Astrocyte of the spinal cord (primary cell): ENCODE data around the gene PHACTR3.

Source experiments
- DNase-seq: peaks from one replicate; pipeline ENCODE4 v3.0.0; 2011; ENCODE audit warnings: low read depth, low spot score
- H3K4me3 ChIP-seq: 2 replicates; pipeline ENCODE4 v1.5.1; 2011; ENCODE audit warnings: low read depth, mild to moderate bottlenecking, low read length, moderate library complexity
- in situ Hi-C: cut with HindIII; loops from 2 replicates; pipeline ENCODE4 v1.10.0; 2017; ENCODE audit warnings: low sequenced_read_pairs
- TF ChIP-seq, protein P1 (sequence below): IDR thresholded peaks from 2 replicates; pipeline ENCODE4 v1.5.1; 2012; ENCODE audit warnings: low read depth, mild to moderate bottlenecking, low read length, inconsistent platforms

The PHACTR3 gene

DNA sequence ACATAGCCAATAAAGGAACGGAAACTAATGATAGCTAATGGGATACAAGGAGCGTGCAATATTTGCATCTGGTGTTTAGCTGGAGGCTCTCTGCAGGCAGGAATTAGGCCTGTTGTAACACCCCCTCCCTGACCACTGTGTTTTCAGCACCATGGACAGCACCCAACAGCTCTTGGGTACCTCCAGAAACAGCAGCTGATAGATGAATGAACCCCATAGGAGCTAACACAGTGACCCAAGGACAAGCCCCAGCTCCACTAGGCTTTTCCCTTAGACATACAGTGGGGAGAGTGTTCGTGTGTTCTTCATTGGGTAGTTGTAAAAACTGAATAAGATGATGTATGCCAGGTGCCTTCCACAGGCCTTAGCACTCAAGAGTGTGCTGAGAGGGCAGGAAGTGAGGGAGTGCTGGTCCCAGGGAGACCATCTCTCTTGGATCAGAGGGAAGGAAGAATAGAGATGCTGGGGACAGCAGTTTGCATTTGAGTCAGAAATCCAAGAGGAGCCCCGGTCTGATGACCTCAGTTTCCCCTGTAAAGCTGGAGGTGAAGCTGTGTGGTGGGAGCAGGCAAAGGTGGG lies 161.3 kb downstream of the PHACTR3 start:
- in situ Hi-C loops: no loop called here
- DNase-seq: no peak
- TF ChIP-seq, protein P1, sequence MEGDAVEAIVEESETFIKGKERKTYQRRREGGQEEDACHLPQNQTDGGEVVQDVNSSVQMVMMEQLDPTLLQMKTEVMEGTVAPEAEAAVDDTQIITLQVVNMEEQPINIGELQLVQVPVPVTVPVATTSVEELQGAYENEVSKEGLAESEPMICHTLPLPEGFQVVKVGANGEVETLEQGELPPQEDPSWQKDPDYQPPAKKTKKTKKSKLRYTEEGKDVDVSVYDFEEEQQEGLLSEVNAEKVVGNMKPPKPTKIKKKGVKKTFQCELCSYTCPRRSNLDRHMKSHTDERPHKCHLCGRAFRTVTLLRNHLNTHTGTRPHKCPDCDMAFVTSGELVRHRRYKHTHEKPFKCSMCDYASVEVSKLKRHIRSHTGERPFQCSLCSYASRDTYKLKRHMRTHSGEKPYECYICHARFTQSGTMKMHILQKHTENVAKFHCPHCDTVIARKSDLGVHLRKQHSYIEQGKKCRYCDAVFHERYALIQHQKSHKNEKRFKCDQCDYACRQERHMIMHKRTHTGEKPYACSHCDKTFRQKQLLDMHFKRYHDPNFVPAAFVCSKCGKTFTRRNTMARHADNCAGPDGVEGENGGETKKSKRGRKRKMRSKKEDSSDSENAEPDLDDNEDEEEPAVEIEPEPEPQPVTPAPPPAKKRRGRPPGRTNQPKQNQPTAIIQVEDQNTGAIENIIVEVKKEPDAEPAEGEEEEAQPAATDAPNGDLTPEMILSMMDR: no peak
- no peak overlapping the region for H3K4me3 ChIP-seq

DNA sequence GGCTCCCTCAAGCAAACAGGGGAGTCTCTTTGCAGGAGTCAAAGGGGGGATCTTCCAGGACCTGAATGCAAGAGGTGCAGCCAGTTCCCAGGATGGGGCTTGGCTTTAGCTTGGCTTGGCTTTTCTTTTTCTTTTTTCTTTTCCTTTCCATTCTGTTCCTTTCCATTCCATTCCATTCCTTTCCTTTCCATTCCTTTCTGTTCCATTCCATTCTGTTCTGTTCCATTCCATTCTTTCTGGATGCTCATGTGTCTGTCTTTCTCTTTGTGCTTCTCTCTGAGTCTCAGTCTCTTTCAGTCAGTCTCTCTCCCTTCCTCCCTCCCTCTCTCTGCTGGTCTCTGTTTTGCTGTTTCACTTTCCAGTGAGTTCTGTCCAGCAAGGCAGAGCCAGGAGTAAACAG lies 163.3 kb downstream of the PHACTR3 start:
- H3K4me3 ChIP-seq: no peak overlapping the region
- in situ Hi-C loops: no loop called here

DNA sequence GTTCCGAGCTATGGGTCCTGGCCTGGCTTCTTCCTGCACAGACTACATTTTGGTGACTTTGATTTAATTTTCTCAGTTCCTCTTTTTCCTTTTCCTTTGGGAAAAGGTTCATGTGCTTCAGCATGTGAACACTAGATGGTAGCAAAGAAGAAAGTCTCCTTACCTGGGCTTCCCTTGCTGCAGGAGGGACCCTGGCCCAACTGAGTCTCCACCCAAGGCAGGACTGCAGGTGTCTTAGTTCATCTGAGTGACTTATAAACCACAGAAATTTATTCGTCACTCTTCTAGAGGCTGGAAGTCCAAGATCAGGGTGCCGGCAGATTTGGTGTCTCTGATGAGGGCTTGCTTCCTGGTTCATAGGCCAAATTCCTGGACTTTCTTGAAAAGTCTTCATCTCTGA lies 165.9 kb downstream of the PHACTR3 start:
- TF ChIP-seq, protein P1: no peak
- no peak overlapping the region for H3K4me3 ChIP-seq
- DNase-seq: no peak
- in situ Hi-C loops: no loop called here

More for the DNA sequence above, 163.3 kb downstream of the PHACTR3 start:
- DNase-seq: no peak
- TF ChIP-seq, protein P1: no peak

DNA sequence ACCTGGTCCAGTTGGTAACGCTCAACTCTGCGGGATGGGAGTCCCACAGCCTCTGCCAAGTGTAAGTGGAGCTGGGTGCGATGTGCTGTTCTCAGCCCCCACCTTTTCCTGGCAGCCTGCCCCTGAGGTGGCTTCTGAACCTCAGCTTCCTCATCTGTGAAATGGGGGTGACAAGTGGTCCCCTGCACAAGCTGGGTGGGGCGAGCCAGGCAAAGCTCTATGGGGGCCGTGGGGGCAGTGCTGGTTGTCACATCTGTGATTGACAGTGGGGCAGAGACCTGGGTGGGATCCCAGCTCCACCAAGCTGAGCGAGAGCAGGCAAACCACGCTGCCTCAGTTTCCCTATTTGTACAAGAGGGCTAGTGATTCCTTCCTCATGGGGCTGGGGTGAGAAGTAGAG lies 166.5 kb downstream of the PHACTR3 start:
- DNase-seq: no peak
- TF ChIP-seq, protein P1: no peak
- in situ Hi-C loops: no loop called here
- no peak overlapping the region for H3K4me3 ChIP-seq

DNA sequence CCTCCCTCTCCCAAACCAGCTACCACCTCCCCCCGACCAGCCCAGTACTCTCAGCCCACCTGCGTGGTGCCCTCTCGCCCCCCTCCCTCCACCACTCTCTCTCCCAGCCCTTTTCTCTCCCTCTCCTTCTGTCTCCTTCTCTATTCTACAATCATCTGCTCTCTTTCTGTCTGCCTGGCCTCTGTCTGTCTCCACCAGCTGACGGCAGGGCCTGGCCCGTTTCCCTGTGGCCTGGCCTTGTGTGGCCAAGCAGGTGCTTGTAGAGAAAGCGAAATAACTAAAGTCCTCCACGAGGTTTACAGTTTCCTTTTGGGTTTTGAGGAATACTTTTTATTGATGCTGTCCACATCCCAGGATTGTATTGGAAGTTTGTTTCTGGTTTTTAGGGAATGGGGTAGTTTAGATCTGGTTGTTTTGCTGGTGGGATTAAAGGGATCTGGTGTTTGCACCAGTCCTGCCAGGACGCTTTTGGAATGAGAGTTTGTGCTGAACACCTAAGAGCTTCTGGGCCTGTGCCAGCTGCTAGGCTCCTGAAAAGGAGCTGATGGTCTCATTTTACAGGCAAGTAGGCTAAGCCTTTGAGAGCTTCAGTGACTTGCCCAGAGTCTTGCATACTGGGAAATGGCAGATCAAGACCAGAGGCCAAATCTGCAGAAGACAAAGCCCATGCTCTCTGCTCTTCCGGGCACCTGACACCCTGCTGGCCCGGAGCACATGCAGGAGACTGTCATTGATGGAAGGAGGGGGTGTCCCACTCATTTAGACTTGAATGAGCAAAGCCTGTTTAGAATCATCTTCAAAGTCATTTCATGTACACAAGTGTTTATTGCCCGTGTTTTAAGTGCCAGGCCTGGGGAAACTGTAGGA lies 167.4 kb downstream of the PHACTR3 start:
- no peak for DNase-seq
- H3K4me3 ChIP-seq: no peak overlapping the region
- in situ Hi-C loops: no loop called here
- TF ChIP-seq, protein P1: no peak

DNA sequence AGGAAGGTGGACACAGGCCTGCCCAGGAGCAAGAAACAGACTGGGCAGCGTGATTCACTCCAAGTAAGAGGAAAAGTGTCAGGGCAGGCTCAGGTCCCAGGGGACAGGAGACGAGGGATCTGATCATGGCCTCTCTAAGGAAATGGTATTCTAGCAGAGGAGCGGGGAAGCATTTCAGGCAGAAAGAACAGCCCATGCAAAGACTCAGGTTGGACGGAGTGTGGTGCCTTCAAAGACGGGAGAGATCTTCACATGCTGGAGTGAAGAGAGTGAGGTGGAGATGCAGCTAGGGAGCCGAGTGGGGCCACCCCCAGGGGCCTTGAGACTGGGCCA lies 168.0 kb downstream of the PHACTR3 start:
- H3K4me3 ChIP-seq: no peak overlapping the region
- TF ChIP-seq, protein P1: no peak
- DNase-seq: no peak
- in situ Hi-C loops: no loop called here
